Mucosa of rectum (tissue), 2 donors: ENCODE results near the gene EEFSEC.

ENCODE experiments used
- H3K27ac ChIP-seq, 2 donors: one replicate each; pipeline ENCODE4 v1.7.0; 2013; ENCODE audit warnings: inconsistent platforms in 2 of 2, low read depth in 2 of 2, low read length in 2 of 2
- H3K27me3 ChIP-seq, 2 donors: one replicate each; pipeline ENCODE4 v1.7.0; 2013; ENCODE audit warnings: low read length in 2 of 2; ENCODE audit not compliant: control insufficient read depth in 2 of 2, insufficient read depth in 2 of 2
- H3K36me3 ChIP-seq, 2 donors: one replicate each; pipeline ENCODE4 v1.7.0; 2013; ENCODE audit warnings: low read length in 2 of 2; ENCODE audit not compliant: control insufficient read depth in 2 of 2, insufficient read depth in 2 of 2
- H3K4me1 ChIP-seq, 2 donors: one replicate each; pipeline ENCODE4 v1.7.0; 2013; ENCODE audit warnings: low read length in 2 of 2, mild to moderate bottlenecking in 1 of 2; ENCODE audit not compliant: control insufficient read depth in 2 of 2, insufficient read depth in 2 of 2
- H3K4me3 ChIP-seq, 2 donors: one replicate each; pipeline ENCODE4 v1.7.0; 2013; ENCODE audit warnings: low read length in 2 of 2
- H3K9ac ChIP-seq, 2 donors: one replicate each; pipeline ENCODE4 v1.7.0; 2013; ENCODE audit warnings: low read length in 2 of 2, low read depth in 1 of 2, mild to moderate bottlenecking in 1 of 2
- H3K9me3 ChIP-seq, 2 donors: one replicate each; pipeline ENCODE4 v1.7.0; 2013; ENCODE audit warnings: low read length in 2 of 2; ENCODE audit not compliant: control insufficient read depth in 2 of 2
- donor health status: healthy.
- donor health status: Normal muscosa, but diverticular disease.

The EEFSEC gene

GRCh38 chr3:128254066-128254590 lies 100.8 kb downstream of the EEFSEC start:
- H3K9ac ChIP-seq, result no peak overlapping the region
- no peaks in the 10 kb centered on the region for H3K27me3 ChIP-seq
- H3K27ac ChIP-seq, result no peak overlapping the region
- no peaks in the 10 kb centered on the region for H3K4me1 ChIP-seq
- H3K36me3 ChIP-seq, result no peaks in the 10 kb centered on the region
- H3K4me3 ChIP-seq, result no peak overlapping the region
- H3K9me3 ChIP-seq, result no peaks in the 10 kb centered on the region

DNA sequence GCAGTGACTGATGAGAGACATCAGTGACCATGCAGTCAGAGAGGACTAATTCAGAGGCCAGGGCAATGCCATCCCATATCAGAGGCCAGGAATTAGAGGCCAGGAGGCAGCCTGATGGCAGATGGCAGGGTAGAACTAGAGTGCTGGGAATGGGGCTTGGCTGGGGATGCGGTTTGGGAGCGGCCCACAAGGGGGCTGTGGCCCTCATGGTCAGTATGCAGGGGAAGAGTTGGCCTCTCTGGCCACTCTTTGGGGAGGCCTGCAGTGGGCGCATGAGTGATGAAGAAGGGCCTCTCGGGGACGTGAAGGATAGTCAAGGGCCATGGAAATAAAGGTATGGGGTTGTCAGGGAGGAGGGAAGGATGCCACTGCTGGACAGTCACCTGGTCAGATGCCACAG lies 101.7 kb downstream of the EEFSEC start:
- no peaks in the 10 kb centered on the region for H3K36me3 ChIP-seq
- no peak overlapping the region for H3K4me3 ChIP-seq
- no peak overlapping the region for H3K9ac ChIP-seq
- H3K27me3 ChIP-seq, result no peaks in the 10 kb centered on the region
- no peaks in the 10 kb centered on the region for H3K4me1 ChIP-seq
- H3K9me3 ChIP-seq, result no peaks in the 10 kb centered on the region
- no peak overlapping the region for H3K27ac ChIP-seq

DNA sequence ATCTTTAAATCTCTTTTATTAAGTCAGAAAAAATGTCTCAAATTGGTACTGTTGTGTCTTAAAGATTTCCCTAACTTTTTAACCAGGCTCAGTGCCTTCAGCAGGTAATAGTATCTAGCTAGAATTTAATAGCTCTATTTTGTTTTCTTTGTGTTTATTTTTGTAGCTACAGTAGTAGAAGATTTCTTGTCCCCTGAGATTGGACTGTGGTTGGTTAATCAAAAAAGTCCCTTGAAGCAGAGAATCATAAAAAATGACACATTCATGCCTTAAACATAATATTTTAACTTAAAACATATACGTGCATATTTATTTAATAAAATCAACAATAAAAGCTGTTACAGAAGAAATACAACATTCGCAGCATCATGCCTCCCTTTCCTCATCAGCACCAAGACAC lies 102.8 kb downstream of the EEFSEC start:
- Histone ChIP-seq H3K4me1 (no peaks in the 10 kb centered on the region), H3K9me3 (no peaks in the 10 kb centered on the region), H3K27me3 (no peaks in the 10 kb centered on the region), H3K36me3 (no peaks in the 10 kb centered on the region), H3K4me3 (no peak overlapping the region), H3K9ac (no peak overlapping the region), H3K27ac (no peak overlapping the region)

- Histone ChIP-seq H3K36me3 (no peaks in the 10 kb centered on the region), H3K4me1 (no peaks in the 10 kb centered on the region), H3K9ac (no peak overlapping the region), H3K9me3 (no peaks in the 10 kb centered on the region), H3K27ac (no peak overlapping the region), H3K4me3 (no peak overlapping the region), H3K27me3 (no peaks in the 10 kb centered on the region)
Measured at GRCh38 chr3:128257632-128258031, 104.4 kb downstream of the EEFSEC start.

DNA sequence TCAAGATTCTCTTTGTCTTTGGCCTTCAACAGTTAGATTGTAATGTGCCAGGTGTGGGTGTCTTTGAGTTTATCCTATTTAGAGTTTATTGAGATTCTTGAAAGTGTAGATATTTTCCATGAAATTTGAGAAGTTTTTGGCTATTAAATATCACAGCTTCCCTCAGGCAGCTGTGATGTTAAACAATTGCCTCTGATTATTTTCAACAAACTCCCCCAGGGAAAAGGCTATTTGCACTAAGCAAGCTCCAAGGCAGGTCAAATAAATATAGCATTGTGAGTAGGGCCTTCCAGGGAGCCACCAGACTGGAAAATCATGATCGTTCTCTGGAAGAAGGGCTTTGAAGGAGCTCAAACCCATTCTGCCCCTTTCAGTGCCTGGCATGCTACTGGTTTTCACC lies 107.0 kb downstream of the EEFSEC start:
- Histone ChIP-seq H3K9me3 (no peaks in the 10 kb centered on the region), H3K9ac (no peak overlapping the region), H3K36me3 (peaks cover 0 to 5% of the 10 kb centered on the region in 2 donors), H3K27me3 (no peaks in the 10 kb centered on the region), H3K4me1 (no peaks in the 10 kb centered on the region), H3K4me3 (no peak overlapping the region), H3K27ac (no peak overlapping the region)

GRCh38 chr3:128262457-128262856 lies 109.2 kb downstream of the EEFSEC start:
- peaks cover 0 to 5% of the 10 kb centered on the region in 2 donors for H3K36me3 ChIP-seq
- H3K27me3 ChIP-seq, result no peaks in the 10 kb centered on the region
- H3K27ac ChIP-seq, result no peak overlapping the region
- no peak overlapping the region for H3K4me3 ChIP-seq
- no peaks in the 10 kb centered on the region for H3K4me1 ChIP-seq
- H3K9me3 ChIP-seq, result no peaks in the 10 kb centered on the region
- no peak overlapping the region for H3K9ac ChIP-seq

GRCh38 chr3:128263118-128263517 lies 109.8 kb downstream of the EEFSEC start:
- no peaks in the 10 kb centered on the region for H3K9me3 ChIP-seq
- no peaks in the 10 kb centered on the region for H3K4me1 ChIP-seq
- peaks cover 0 to 5% of the 10 kb centered on the region in 2 donors for H3K36me3 ChIP-seq
- no peak overlapping the region for H3K9ac ChIP-seq
- no peak overlapping the region for H3K27ac ChIP-seq
- no peak overlapping the region for H3K4me3 ChIP-seq
- no peaks in the 10 kb centered on the region for H3K27me3 ChIP-seq

GRCh38 chr3:128263946-128264345 lies 110.7 kb downstream of the EEFSEC start:
- Histone ChIP-seq H3K9me3 (no peaks in the 10 kb centered on the region), H3K27me3 (no peaks in the 10 kb centered on the region), H3K27ac (no peak overlapping the region), H3K4me1 (no peaks in the 10 kb centered on the region), H3K9ac (no peak overlapping the region), H3K36me3 (peaks cover 0 to 7% of the 10 kb centered on the region in 2 donors), H3K4me3 (no peak overlapping the region)

- no peak overlapping the region for H3K9ac ChIP-seq
- no peaks in the 10 kb centered on the region for H3K9me3 ChIP-seq
- no peak overlapping the region for H3K27ac ChIP-seq
- no peaks in the 10 kb centered on the region for H3K27me3 ChIP-seq
- peaks cover 0 to 8% of the 10 kb centered on the region in 2 donors for H3K36me3 ChIP-seq
- H3K4me1 ChIP-seq, result no peaks in the 10 kb centered on the region
- no peak overlapping the region for H3K4me3 ChIP-seq
Measured at GRCh38 chr3:128266453-128266852, 113.2 kb downstream of the EEFSEC start.

DNA sequence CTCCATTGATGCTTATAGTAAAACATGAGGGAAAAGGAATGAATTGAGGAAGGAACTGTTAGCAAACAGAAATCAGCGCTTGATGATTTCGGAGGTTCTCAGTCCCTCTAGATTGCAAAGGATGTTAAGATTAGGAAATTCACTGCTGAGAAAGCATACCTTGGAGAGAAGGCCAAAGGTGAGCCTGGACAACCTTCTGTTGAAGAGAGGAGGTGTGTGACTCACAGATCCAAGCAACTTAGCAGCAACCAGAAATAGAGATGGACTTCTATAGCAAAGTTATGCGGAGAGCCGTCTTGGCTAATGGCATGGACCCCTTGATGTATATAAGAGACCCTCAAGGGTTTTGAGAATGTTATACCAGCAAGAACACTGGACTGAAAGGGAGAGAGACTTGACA lies 114.3 kb downstream of the EEFSEC start:
- H3K4me3 ChIP-seq, result no peak overlapping the region
- no peak overlapping the region for H3K27ac ChIP-seq
- H3K9ac ChIP-seq, result no peak overlapping the region
- no peaks in the 10 kb centered on the region for H3K4me1 ChIP-seq
- no peaks in the 10 kb centered on the region for H3K27me3 ChIP-seq
- no peaks in the 10 kb centered on the region for H3K9me3 ChIP-seq
- H3K36me3 ChIP-seq, result peaks cover 0 to 8% of the 10 kb centered on the region in 2 donors
